Transverse colon (tissue), 4 donors: Measurements from ENCODE around the gene CNST.

Experiments used
- CTCF ChIP-seq, 5 experiments: fragments of 200-600 bp in 3 of 5; fragments of 450-650 bp in 2 of 5; sonication (generic) in 3 of 5; IDR thresholded peaks; 1 replicate in 2 of 5; 2 replicates in 3 of 5; pipeline ENCODE4 v1.5.1; 2016 to 2017; ENCODE audit warnings: antibody characterized with exemption in 5 of 5, inconsistent platforms in 3 of 5, mild to moderate bottlenecking in 2 of 5, moderate library complexity in 1 of 5
- EP300 ChIP-seq: sonication (generic); formaldehyde crosslinking; IDR thresholded peaks from one replicate; pipeline ENCODE4 v1.6.1; 2017; ENCODE audit warnings: antibody characterized with exemption, low read depth
- POLR2A ChIP-seq: fragments of 450-650 bp; IDR thresholded peaks from one replicate; pipeline ENCODE4 v1.6.1; 2016; ENCODE audit warnings: antibody characterized with exemption, mild to moderate bottlenecking, moderate library complexity
- POLR2AphosphoS5 ChIP-seq, 3 donors: sonication (generic); formaldehyde crosslinking; IDR thresholded peaks; one replicate each; pipeline ENCODE4 v1.6.1; 2016; ENCODE audit warnings: antibody characterized with exemption in 3 of 3

- no peak for TF ChIP-seq CTCF (IDR thresholded peaks at IDR 0.05)
- TF ChIP-seq POLR2A: no peak
- no peak for TF ChIP-seq EP300
- no peak for TF ChIP-seq POLR2AphosphoS5 (IDR thresholded peaks at IDR 0.05)
Observed at GRCh38 chr1:246583056-246583440, 16.8 kb downstream of the CNST start.
